Measurements from ENCODE around the gene IQSEC3. TPM values are rescaled to one million over a fixed set of nuclear protein-coding genes. Genes with fewer than 3 reads are reported as not detected.

IQSEC3 gene
- total RNA-seq, 3 donors from 2014 or later (not counting 1 experiment from before 2014, with no cell fraction given) = 4.4 to 7.1 (median 5.3) TPM

- no peak overlapping the region for H3K4me3 ChIP-seq (ENCODE audit: low read length)
- Mint-ChIP-seq H3K27ac (no peak overlapping the region), H3K4me3 (no peak overlapping the region), H3K4me1 (peaks cover 5 to 9% of the 10 kb centered on the region in 2 donors), H3K9me3 (no peaks in the 10 kb centered on the region), H3K27me3 (ENCODE audit: low read depth in 2 of 2) (peaks cover 30 to 43% of the 10 kb centered on the region in 2 donors), H3K36me3 (no peaks in the 10 kb centered on the region)
- H3K4me1 ChIP-seq (ENCODE audit: control insufficient read depth, insufficient read depth, low read length) = peaks cover 9% of the 10 kb centered on the region
- H3K27ac ChIP-seq (ENCODE audit: low read length) = no peak overlapping the region
- H3K27me3 ChIP-seq (ENCODE audit: control insufficient read depth, insufficient read depth, low read length) = no peaks in the 10 kb centered on the region
- ATAC-seq = no peak
- intact Hi-C loops (cut with micrococcal nuclease) = no loop called here
- H3K36me3 ChIP-seq (ENCODE audit: control insufficient read depth, insufficient read depth, low read length) = no peaks in the 10 kb centered on the region
- DNase-seq = no peak
- WGBS (ENCODE audit: insufficient coverage) = 81% methylated on average over 16 of the region's 16 CpGs
- H3K9me3 ChIP-seq (ENCODE audit: control insufficient read depth, insufficient read depth, low read length) = no peaks in the 10 kb centered on the region
- TF ChIP-seq, protein P1, sequence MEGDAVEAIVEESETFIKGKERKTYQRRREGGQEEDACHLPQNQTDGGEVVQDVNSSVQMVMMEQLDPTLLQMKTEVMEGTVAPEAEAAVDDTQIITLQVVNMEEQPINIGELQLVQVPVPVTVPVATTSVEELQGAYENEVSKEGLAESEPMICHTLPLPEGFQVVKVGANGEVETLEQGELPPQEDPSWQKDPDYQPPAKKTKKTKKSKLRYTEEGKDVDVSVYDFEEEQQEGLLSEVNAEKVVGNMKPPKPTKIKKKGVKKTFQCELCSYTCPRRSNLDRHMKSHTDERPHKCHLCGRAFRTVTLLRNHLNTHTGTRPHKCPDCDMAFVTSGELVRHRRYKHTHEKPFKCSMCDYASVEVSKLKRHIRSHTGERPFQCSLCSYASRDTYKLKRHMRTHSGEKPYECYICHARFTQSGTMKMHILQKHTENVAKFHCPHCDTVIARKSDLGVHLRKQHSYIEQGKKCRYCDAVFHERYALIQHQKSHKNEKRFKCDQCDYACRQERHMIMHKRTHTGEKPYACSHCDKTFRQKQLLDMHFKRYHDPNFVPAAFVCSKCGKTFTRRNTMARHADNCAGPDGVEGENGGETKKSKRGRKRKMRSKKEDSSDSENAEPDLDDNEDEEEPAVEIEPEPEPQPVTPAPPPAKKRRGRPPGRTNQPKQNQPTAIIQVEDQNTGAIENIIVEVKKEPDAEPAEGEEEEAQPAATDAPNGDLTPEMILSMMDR (IDR thresholded peaks at IDR 0.05) = no peak
Measured at GRCh38 chr12:211639-212414, 145.3 kb downstream of the IQSEC3 start.

GRCh38 chr12:212415-212714 is 145.8 kb downstream of the IQSEC3 start:
- Mint-ChIP-seq H3K36me3 (no peaks in the 10 kb centered on the region), H3K27ac (no peak overlapping the region), H3K27me3 (ENCODE audit: low read depth in 2 of 2) (peaks cover 28 to 38% of the 10 kb centered on the region in 2 donors), H3K9me3 (no peaks in the 10 kb centered on the region), H3K4me3 (no peak overlapping the region), H3K4me1 (peaks cover 5 to 9% of the 10 kb centered on the region in 2 donors)
- H3K27ac ChIP-seq (ENCODE audit: low read length) = no peak overlapping the region
- no peak overlapping the region for H3K4me3 ChIP-seq (ENCODE audit: low read length)
- no peak for ATAC-seq
- TF ChIP-seq, protein P1 (IDR thresholded peaks at IDR 0.05) = no peak
- no peak for DNase-seq
- intact Hi-C loops (cut with micrococcal nuclease) = no loop called here
- peaks cover 9% of the 10 kb centered on the region for H3K4me1 ChIP-seq (ENCODE audit: control insufficient read depth, insufficient read depth, low read length)
- no peaks in the 10 kb centered on the region for H3K27me3 ChIP-seq (ENCODE audit: control insufficient read depth, insufficient read depth, low read length)
- WGBS (ENCODE audit: insufficient coverage) = 39% methylated on average over 8 of the region's 8 CpGs
- no peaks in the 10 kb centered on the region for H3K9me3 ChIP-seq (ENCODE audit: control insufficient read depth, insufficient read depth, low read length)
- no peaks in the 10 kb centered on the region for H3K36me3 ChIP-seq (ENCODE audit: control insufficient read depth, insufficient read depth, low read length)

DNA sequence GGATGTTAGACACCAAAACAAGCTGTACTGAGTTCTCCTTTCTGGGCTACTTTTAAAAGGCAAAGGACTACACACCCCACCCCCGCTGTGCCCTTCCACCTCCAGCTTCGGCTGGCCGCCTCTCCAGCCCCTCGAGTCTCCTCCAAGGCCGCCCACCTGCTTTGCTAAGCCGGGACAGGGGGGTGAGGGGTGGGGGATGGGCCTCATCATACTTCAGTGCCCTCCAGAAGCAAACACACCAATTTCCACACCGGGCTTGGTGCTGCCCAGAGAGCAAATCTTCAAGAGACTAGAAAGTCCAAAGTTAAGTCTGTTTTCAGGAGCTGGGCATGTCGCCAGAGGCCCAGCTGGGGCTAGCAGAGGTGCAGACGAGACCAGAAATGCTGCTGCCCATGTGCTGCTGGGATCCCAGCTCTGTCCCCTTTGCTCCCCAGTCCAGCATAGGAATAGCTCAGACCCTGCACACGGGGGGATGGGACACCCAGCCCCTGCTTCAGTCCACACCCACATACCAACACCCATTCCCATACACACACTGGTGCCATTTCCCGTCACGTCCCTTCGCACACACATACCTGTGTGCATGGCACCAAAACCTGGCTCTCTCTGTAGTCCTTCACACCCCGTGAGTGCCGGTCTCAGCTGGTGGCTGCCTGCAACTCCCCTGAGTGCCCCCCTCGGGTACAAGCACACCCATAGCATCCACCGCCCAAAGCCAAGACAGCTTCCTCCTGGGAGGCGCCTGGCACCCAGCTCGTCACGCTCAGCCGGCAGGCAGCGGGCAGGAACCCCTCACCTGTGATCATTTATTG is 146.4 kb downstream of the IQSEC3 start:
- Histone ChIP-seq H3K4me1 (ENCODE audit: control insufficient read depth, insufficient read depth, low read length) (peaks cover 9% of the 10 kb centered on the region), H3K36me3 (ENCODE audit: control insufficient read depth, insufficient read depth, low read length) (no peaks in the 10 kb centered on the region), H3K9me3 (ENCODE audit: control insufficient read depth, insufficient read depth, low read length) (no peaks in the 10 kb centered on the region), H3K27ac (ENCODE audit: low read length) (no peak overlapping the region), H3K27me3 (ENCODE audit: control insufficient read depth, insufficient read depth, low read length) (no peaks in the 10 kb centered on the region), H3K4me3 (ENCODE audit: low read length) (no peak overlapping the region)
- Mint-ChIP-seq H3K27ac (peak overlapping the region in 1 of 2 donors; percentile 42), H3K36me3 (no peaks in the 10 kb centered on the region), H3K4me1 (peaks cover 5 to 9% of the 10 kb centered on the region in 2 donors), H3K9me3 (no peaks in the 10 kb centered on the region), H3K4me3 (no peak overlapping the region), H3K27me3 (ENCODE audit: low read depth in 2 of 2) (peaks cover 26 to 36% of the 10 kb centered on the region in 2 donors)
- intact Hi-C loops (cut with micrococcal nuclease) = no loop called here
- ATAC-seq = no peak
- 54% methylated on average over 20 of the region's 22 CpGs for WGBS (ENCODE audit: insufficient coverage)
- DNase-seq = no peak
- TF ChIP-seq, protein P1 (IDR thresholded peaks at IDR 0.05) = no peak

Data from natural killer cell (primary cell).